ENCODE results near the gene PXDN. TPM values are rescaled to one million over a fixed set of nuclear protein-coding genes. Genes with fewer than 3 reads are reported as not detected.
"Not testable (repeated sequence)": the region's sequence is repeated elsewhere in the genome, so short reads cannot be mapped to it uniquely, and the experiment has no call there.

Gene PXDN
- total RNA-seq, 1 donor from 2014 or later = 1.5 TPM

DNA sequence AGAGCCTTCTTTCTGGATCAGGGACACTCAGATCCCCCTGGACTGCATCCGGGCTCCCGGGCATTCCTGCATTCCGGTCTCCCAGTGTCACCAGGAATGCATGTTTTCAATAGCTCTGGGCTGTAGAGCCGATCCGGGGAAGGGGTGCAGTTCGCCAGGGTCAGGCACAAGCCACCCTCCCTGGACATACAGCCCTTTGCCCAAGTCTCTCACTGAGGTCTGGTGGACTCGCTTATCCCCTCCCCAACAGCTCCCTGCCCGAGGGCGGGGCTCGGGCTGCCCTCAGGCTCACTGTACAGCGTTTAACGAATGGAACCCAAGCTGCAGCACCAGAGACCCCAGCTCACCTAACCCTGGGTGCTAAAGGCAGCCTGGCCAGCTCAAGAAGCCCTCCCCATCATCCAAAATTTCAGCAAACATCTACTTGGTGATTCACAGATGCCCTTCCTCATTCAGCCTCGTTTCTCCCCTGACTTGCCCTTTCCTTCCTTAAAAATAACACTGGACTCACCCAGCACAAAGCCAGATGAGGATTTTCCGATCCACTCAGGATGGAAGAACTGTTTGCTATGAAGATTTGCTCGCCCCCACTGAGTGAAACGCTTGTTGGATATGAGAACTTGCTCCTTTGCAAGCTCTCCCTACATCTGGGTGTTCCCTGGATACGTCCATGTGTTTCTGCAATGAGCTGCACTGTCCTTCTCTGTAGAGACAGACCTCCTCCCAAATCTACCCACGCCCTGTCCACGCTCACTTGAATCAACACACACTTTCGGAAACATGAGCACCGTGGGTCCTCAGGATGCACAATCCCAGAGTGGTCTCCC, 58.1 kb downstream of the PXDN start:
- intact Hi-C loops (cut with micrococcal nuclease) = no loop called here

DNA sequence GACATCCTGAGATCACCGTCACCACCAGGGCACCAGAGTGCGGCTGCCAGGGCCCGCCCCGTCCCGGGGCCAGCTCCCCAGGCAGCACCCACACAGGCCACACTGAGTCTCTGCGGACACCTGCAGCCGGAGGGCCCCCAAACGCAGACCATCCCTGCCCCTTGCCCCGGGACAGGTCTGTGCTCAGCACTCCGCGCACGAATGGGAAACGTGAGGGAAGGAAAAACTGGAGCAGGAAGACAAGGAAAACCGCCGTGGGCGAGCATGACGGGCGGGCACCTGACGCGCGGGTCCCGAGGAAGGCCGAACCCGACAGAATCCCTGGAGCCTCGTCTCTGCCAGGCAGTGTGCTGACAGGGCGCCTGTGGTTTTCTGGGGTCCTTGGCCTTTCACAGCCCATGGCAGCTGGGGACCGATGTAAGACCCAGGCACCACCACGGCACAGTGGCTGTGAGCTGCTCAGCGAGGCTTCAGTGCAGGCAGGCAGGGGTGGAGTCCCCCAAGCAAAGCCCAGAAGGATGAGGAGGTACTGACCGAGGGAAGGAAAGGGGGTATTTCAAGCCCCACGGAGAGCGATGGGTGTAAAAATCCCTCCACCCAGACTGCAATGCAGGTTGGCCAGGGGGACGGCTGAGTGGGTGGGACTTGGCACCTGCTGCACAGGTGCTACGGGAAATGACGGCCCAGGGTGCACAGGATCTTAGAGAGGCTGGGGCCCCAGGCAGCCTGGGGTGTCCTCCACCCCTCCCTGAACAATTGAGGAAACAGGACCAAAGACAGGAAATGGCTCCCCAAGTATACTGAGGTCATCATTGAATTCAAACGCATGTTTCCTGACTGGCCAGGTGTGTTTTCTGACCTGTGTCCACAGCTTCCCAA, 59.0 kb downstream of the PXDN start:
- intact Hi-C loops (cut with micrococcal nuclease) = no loop called here

DNA sequence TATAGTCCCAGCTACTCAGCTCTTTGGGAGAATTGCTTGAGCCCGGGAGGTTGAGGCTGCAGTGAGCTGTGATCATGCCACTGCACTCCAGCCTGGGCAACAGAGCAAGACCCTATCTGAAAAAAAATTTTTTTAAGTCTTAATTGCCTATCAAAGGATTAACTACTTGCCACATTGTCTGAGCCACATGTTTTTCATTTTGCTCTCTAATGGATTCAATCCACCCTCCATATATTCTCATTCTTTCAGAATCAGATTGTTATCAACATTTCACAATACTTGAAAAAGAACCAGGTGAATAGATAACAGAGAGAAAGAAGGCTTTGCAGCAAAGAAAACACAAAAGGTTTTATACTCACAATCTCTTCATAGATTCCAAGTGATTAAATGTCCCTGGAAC, 61.0 kb downstream of the PXDN start:
- intact Hi-C loops (cut with micrococcal nuclease) = no loop called here

GRCh38 chr2:1682181-1682440, 62.2 kb downstream of the PXDN start:
- intact Hi-C loops (cut with micrococcal nuclease) = no loop called here

DNA sequence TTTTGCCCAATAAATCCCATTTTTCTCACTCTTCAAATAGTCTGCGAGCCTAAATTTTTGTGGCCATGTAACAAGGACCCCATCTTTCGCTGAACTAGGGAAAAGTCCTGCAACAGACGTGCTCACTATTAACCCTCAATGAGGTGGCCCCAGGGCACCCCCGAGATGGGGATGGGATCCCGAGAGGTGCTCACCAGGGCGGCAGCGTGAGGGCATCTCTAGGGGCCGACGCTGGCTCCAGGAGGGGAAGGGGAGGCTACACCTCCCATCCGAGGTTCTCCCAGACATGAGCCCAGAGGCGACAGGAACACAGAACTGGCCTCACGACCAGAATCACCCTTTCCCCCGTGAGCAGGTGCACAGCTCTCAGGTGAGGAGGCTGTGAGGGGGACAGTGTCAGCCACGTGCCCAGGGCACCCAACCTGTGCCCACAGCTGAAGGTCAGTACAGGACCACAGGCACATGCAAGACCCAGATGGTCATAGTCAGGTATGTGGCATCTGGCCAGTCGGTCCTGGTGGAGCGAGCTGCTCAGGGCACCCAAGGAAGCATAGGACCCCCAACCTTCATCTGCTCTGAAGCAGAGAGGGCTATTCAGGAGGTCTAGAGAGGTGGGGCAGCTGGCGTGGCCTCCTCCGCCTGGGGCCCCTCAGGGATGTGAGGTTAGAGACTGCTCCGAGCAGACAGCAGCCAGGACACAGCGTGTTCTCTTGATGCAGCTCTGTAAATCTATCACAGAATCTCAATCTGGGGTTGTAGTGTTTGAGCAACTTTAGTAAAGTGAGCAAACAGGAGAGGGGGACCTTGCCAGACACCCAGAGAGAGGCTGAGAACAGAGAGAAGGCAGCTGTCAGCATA, 62.8 kb downstream of the PXDN start:
- intact Hi-C loops (cut with micrococcal nuclease) = no loop called here

DNA sequence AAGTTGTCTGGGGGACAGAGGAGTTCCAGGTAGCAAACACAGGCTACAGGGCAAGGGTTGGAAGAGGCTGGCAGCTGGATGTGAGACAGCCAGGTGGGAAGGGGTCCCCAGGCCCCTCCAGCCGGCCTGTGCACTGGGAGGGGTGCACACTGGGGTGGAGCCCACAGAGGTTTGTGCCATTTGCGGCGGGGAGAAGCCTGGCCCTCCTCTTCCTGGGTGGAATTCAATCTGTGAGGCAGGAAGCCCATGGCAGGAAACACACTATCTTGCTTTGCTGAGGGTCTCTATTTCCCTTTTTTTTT, 63.3 kb downstream of the PXDN start:
- intact Hi-C loops (cut with micrococcal nuclease) = no loop called here

DNA sequence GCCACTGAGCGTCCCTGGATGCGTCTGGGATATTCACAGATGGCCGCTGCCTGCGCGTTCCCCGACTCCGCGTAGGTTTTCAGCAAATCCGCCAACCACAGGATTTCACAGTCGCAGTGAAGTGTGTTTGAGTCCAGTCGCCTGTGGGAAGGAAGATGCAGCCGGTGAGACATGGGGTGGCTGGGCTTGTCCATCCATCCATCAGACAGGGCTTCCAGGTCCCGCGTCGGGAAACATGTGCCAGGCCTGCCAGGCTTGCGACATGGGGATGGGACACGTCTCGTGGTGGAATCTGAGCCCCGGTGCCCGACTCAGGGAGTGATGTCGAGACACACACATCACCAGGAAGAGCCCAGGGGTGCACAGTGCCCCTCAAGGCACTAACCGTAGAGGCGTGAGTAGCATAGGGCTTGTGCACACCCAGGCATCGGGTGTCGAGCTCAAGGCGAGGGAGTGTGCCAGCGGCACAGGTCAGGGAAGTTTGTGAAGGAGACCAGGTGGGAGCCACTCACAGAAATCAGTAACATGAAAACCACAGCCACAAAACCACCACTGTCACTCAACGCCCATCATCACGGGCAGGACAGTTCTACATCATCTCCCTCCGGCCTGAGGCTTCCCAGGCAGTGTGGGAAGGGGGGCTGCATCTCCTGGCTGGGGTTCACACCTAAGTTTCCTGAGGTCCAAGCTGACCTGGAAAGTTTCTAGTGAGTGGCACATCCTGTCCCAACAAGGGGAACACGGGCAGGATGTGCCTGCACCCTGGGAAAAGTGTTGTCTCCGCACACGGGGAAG, 63.9 kb downstream of the PXDN start:
- intact Hi-C loops (cut with micrococcal nuclease) = no loop called here

DNA sequence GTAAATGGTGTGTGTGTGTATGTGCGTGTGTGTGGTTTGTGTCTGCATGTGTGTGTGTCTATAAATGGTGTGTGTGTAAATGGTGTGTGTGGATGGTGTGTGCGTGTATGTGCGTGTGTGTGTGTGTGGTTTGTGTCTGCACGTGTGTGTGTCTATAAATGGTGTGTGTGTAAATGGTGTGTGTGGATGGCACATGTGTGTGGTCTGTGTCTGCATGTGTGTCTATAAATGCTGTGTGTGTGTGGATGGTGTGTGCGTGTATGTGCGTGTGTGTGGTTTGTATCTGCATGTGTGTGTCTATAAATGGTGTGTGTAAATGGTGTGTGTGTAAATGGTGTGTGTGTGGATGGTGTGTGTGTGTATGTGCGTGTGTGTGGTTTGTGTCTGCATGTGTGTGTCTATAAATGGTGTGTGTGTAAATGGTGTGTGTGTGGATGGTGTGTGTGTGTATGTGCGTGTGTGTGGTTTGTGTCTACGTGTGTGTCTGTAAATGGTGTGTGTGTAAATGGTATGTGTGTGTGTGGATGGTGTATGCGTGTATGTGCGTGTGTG, 64.8 kb downstream of the PXDN start:
- intact Hi-C loops (cut with micrococcal nuclease) = not testable (repeated sequence)

DNA sequence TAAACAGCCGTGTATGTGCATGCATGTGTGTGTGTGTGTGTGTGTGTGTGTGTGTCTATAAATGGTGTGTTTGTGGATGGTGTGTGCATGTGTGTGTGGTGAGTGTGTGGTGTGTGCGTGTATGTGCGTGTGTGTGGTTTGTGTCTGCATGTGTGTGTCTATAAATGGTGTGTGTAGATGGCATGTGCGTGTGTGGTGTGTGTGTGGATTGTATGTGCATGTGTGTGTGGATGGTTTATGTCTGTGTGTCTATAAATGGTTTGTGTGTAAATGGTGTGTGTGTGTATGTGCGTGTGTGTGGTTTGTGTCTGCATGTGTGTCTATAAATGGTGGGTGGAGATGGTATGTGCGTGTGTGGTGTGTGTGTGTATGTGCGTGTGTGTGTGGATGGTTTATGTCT, 65.2 kb downstream of the PXDN start:
- intact Hi-C loops (cut with micrococcal nuclease) = not testable (repeated sequence)

- intact Hi-C loops (cut with micrococcal nuclease) = no loop called here
Measured at GRCh38 chr2:1678609-1679008, 65.7 kb downstream of the PXDN start.

GRCh38 chr2:1677821-1678165, 66.5 kb downstream of the PXDN start:
- intact Hi-C loops (cut with micrococcal nuclease) = no loop called here

- intact Hi-C loops (cut with micrococcal nuclease) = no loop called here
Measured at GRCh38 chr2:1676913-1677820, 67.1 kb downstream of the PXDN start.

DNA sequence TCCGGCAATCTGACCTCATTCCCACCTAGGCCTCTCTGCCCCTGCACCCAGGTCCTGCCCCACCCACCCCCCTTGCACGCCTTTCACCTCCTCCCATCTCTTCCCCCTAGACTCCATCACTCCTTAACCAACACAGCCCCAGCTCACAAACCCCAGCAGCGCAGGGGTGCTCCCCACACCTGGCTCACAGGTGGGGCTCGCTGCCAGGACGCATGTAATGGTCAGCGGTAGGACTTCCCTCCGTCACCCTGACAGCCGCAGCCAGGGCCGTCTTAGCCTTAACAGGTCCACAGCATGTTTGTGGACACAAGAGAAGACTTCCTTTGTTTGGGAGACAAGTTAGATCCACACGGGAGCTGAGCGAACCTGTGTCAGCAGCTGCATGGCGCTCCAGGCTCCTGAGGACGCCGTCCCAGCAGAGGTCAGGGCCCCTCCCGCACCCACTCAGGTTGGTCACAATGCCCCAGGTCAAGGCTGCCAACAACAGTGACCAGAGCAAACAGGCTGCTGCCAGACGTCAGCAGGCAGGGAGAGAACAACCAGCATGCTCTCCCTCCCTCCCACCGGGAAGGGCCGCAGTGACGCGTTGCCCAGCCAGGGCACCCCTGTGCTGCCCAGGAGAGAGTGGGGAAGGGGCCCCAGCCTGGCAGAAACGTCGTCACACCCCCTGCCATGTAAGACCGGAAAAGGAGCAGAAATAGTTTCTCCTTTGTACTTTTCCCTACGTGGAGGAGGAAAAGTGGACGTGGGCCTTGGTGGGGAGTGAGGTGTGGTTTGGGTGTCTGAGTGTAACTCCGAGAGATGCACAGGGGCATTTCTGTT, 68.0 kb downstream of the PXDN start:
- intact Hi-C loops (cut with micrococcal nuclease) = no loop called here

DNA sequence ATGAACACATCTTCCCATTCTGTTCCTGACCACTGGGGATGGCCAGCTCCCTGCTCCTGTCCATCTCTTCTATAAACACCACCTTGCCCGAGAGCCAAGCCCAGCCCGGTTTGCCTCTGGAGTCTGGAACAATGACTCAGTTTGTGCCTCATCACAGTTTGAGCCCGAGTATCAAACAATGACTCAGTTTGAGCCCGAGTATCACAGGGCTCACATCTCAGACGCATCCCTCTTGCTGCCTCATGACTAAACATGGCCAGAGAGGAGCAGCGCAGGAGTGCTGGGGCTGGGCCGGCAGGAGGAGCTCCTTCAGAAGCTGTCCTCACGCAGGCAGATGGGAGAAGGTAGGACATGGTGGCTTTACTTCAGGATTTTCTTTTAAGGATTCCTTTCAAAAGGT, 68.7 kb downstream of the PXDN start:
- intact Hi-C loops (cut with micrococcal nuclease) = no loop called here

DNA sequence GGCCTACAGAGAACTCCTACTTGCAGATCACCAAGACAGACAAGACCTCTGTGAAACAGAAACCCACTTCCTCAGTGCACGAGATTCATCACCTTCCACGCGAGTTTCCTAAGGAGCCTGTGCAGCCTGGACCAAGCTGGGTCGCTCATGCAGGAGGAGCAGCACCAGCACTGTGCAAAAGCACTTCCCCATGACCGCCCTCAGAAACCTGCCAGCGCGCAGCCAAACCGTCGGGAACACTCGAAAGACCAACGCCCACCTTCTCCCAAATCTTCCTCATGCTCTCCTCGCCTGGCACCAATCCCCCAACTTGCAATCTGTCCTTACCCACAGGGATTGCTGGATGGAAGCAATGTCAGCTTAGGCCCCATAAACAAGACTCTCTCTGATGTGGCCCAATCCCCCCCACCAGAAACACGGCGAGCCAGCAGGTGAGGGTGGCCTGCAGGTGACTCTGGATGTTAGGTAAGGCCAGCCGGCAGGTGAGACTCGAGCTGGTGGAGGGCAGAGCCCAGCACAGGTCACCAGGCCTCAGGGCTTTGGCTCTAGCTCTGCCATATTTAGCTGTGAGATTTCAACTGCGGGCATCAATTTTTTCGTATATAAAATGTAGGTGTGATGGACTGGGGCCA, 69.4 kb downstream of the PXDN start:
- intact Hi-C loops (cut with micrococcal nuclease) = no loop called here

- intact Hi-C loops (cut with micrococcal nuclease) = no loop called here
Measured at GRCh38 chr2:1674276-1674675, 70.0 kb downstream of the PXDN start.

- intact Hi-C loops (cut with micrococcal nuclease) = no loop called here
Measured at GRCh38 chr2:1673160-1673944, 71.0 kb downstream of the PXDN start.

- intact Hi-C loops (cut with micrococcal nuclease) = no loop called here
Measured at GRCh38 chr2:1672738-1673137, 71.6 kb downstream of the PXDN start.
